Keratinocyte (primary cell): ENCODE data around the gene HEPN1. TPM values are rescaled to one million over a fixed set of nuclear protein-coding genes. Genes with fewer than 3 reads are reported as not detected.

ENCODE experiments used
- DNase-seq: peaks from one replicate; pipeline ENCODE4 v3.0.0-alpha.2; 2011; ENCODE audit warnings: low read depth, missing footprints, low spot score
- FAIRE-seq: peaks from 2 replicates; lab custom pipeline; 2011; peaks lifted over from hg19 to GRCh38; lab: Jason Lieb, UNC
- H2AFZ ChIP-seq: 2 replicates; pipeline ENCODE4 v1.6.0; 2012; ENCODE audit warnings: low read length, control low read depth, inconsistent platforms; ENCODE audit not compliant: control insufficient read depth
- H3K27ac ChIP-seq: 2 replicates; pipeline ENCODE4 v1.5.1; 2011; ENCODE audit warnings: low read length; ENCODE audit not compliant: control insufficient read depth, insufficient read depth
- H3K27me3 ChIP-seq: 3 replicates; pipeline ENCODE4 v1.6.0; 2011; ENCODE audit warnings: low read length; ENCODE audit not compliant: control insufficient read depth, insufficient read depth; ENCODE audit errors: extremely low read depth
- H3K36me3 ChIP-seq, 2 experiments: 2 replicates in 1 of 2; 3 replicates in 1 of 2; pipeline ENCODE4 v1.5.1; 2011; ENCODE audit warnings: low read length in 2 of 2, mild to moderate bottlenecking in 1 of 2; ENCODE audit not compliant: control insufficient read depth in 2 of 2, insufficient read depth in 2 of 2; ENCODE audit errors: extremely low read depth in 1 of 2
- H3K4me1 ChIP-seq: 3 replicates; pipeline ENCODE4 v1.5.1; 2011; ENCODE audit warnings: low read length; ENCODE audit not compliant: control insufficient read depth, insufficient read depth; ENCODE audit errors: extremely low read depth
- H3K4me2 ChIP-seq: 3 replicates; pipeline ENCODE4 v1.6.0; 2011; ENCODE audit warnings: low read depth, low read length; ENCODE audit not compliant: control insufficient read depth, insufficient read depth; ENCODE audit errors: extremely low read depth
- H3K4me3 ChIP-seq, 3 experiments: fragments of 200-600 bp in 1 of 3; sonication (generic) in 1 of 3; 2 replicates in 2 of 3; 3 replicates in 1 of 3; pipeline ENCODE4 v1.5.1; 2011 to 2016; ENCODE audit warnings: low read length in 3 of 3, mild to moderate bottlenecking in 3 of 3, control low read depth in 2 of 3, inconsistent platforms in 1 of 3, low read depth in 1 of 3, mixed read lengths in 1 of 3, mixed run types in 1 of 3, moderate library complexity in 1 of 3; ENCODE audit not compliant: control insufficient read depth in 2 of 3, insufficient read depth in 2 of 3; ENCODE audit errors: extremely low read depth in 1 of 3
- H3K79me2 ChIP-seq: 2 replicates; pipeline ENCODE4 v1.6.0; 2012; ENCODE audit warnings: low read length; ENCODE audit not compliant: control insufficient read depth, insufficient read depth
- H3K9ac ChIP-seq: 3 replicates; pipeline ENCODE4 v1.6.0; 2011; ENCODE audit warnings: low read length; ENCODE audit not compliant: control insufficient read depth, insufficient read depth; ENCODE audit errors: extremely low read depth
- H3K9me1 ChIP-seq: 3 replicates; pipeline ENCODE4 v1.6.0; 2011; ENCODE audit warnings: low read length; ENCODE audit not compliant: control insufficient read depth, insufficient read depth; ENCODE audit errors: extremely low read depth
- H3K9me3 ChIP-seq: 2 replicates; pipeline ENCODE4 v1.5.1; 2012; ENCODE audit warnings: low read depth, low read length; ENCODE audit not compliant: control insufficient read depth
- H4K20me1 ChIP-seq: 3 replicates; pipeline ENCODE4 v1.6.0; 2011; ENCODE audit warnings: low read length; ENCODE audit not compliant: control insufficient read depth, insufficient read depth; ENCODE audit errors: extremely low read depth
- EZH2 ChIP-seq: IDR thresholded peaks from one replicate; pipeline ENCODE4 v1.6.1; 2012; ENCODE audit warnings: inconsistent platforms, mild to moderate bottlenecking, low read length, moderate library complexity
- dilution Hi-C: fragments of 300-500 bp; cut with MboI; formaldehyde crosslinking; loops from one replicate; pipeline ENCODE4 v1.7.0; 2020; ENCODE audit warnings: low sequenced_read_pairs; ENCODE audit not compliant: extremely low pct_ligation_motif_present
- polyA plus RNA-seq, 5 experiments: library from polyadenylated mRNA; depleted of rRNA in 3 of 5; stranded (reverse) in 3 of 5; stranded (forward) in 1 of 5; unstranded in 1 of 5; fragments of >200 nt; gene quantifications; 1 replicate in 1 of 5; 2 replicates in 3 of 5; 3 replicates in 1 of 5; pipeline versions ENCODE4 v1.2.1 to v1.2.3, GENCODE V29; 2011 to 2012; ENCODE audit warnings: missing spikeins in 2 of 5, low read depth in 1 of 5, low replicate concordance in 1 of 5
- TF ChIP-seq, protein P1 (sequence below), 3 experiments: IDR thresholded peaks in 1 of 3; conservative IDR thresholded peaks in 1 of 3; optimal IDR thresholded peaks in 1 of 3; 2 replicates in 2 of 3; 3 replicates in 1 of 3; pipeline versions ENCODE3 to v1.5.1; 2011; ENCODE audit warnings: low read length in 3 of 3, mild to moderate bottlenecking in 3 of 3, moderate library complexity in 2 of 3, control low read depth in 1 of 3, inconsistent platforms in 1 of 3; ENCODE audit not compliant: insufficient read depth in 2 of 3; ENCODE audit errors: extremely low read depth in 1 of 3

Gene HEPN1
- polyA plus RNA-seq, 1 donor (not counting 4 experiments of a cell fraction or from before 2014, with no cell fraction given), result not detected

- FAIRE-seq (no peak), DNase-seq (no peak)
- Histone ChIP-seq H3K4me2 (no peak overlapping the region), H3K4me1 (no peaks in the 10 kb centered on the region), H3K27me3 (no peaks in the 10 kb centered on the region), H3K9me1 (no peaks in the 10 kb centered on the region), H3K36me3 (no peaks in the 10 kb centered on the region), H4K20me1 (no peaks in the 10 kb centered on the region), H3K79me2 (no peaks in the 10 kb centered on the region), H2AFZ (no peak overlapping the region), H3K4me3 (no peak overlapping the region), H3K27ac (no peak overlapping the region), H3K9me3 (no peaks in the 10 kb centered on the region), H3K9ac (no peak overlapping the region)
- dilution Hi-C loops, result no loop called here
- TF ChIP-seq EZH2, result no peak
- TF ChIP-seq, protein P1, sequence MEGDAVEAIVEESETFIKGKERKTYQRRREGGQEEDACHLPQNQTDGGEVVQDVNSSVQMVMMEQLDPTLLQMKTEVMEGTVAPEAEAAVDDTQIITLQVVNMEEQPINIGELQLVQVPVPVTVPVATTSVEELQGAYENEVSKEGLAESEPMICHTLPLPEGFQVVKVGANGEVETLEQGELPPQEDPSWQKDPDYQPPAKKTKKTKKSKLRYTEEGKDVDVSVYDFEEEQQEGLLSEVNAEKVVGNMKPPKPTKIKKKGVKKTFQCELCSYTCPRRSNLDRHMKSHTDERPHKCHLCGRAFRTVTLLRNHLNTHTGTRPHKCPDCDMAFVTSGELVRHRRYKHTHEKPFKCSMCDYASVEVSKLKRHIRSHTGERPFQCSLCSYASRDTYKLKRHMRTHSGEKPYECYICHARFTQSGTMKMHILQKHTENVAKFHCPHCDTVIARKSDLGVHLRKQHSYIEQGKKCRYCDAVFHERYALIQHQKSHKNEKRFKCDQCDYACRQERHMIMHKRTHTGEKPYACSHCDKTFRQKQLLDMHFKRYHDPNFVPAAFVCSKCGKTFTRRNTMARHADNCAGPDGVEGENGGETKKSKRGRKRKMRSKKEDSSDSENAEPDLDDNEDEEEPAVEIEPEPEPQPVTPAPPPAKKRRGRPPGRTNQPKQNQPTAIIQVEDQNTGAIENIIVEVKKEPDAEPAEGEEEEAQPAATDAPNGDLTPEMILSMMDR (optimal IDR thresholded peaks at IDR 0.05 in 1 of 3, IDR thresholded peaks at IDR 0.05 in 1 of 3, conservative IDR thresholded peaks at IDR 0.05 in 1 of 3; ENCODE audit: extremely low read depth in 1 of 3, insufficient read depth in 2 of 3, low read length in 3 of 3), result no peak
These were observed 31.4 kb upstream of the HEPN1 start for GRCh38 chr11:124887667-124888013.

GRCh38 chr11:124889191-124890091 is 29.6 kb upstream of the HEPN1 start:
- no peak for TF ChIP-seq EZH2
- TF ChIP-seq, protein P1 (optimal IDR thresholded peaks at IDR 0.05 in 1 of 3, IDR thresholded peaks at IDR 0.05 in 1 of 3, conservative IDR thresholded peaks at IDR 0.05 in 1 of 3; ENCODE audit: extremely low read depth in 1 of 3, insufficient read depth in 2 of 3, low read length in 3 of 3), result no peak
- no peak overlapping the region for H2AFZ ChIP-seq
- no peaks in the 10 kb centered on the region for H3K79me2 ChIP-seq
- peaks cover under 1% of the 10 kb centered on the region for H3K4me1 ChIP-seq
- H4K20me1 ChIP-seq, result no peaks in the 10 kb centered on the region
- DNase-seq (no peak), FAIRE-seq (no peak)
- H3K9me1 ChIP-seq, result no peaks in the 10 kb centered on the region
- H3K36me3 ChIP-seq, result no peaks in the 10 kb centered on the region
- H3K9me3 ChIP-seq, result no peaks in the 10 kb centered on the region
- no peaks in the 10 kb centered on the region for H3K27me3 ChIP-seq
- no peak overlapping the region for H3K4me3 ChIP-seq
- dilution Hi-C loops, result no loop called here
- no peak overlapping the region for H3K9ac ChIP-seq
- H3K4me2 ChIP-seq, result no peak overlapping the region
- no peak overlapping the region for H3K27ac ChIP-seq
